Measurements from ENCODE around the gene DOC2A.

DNA sequence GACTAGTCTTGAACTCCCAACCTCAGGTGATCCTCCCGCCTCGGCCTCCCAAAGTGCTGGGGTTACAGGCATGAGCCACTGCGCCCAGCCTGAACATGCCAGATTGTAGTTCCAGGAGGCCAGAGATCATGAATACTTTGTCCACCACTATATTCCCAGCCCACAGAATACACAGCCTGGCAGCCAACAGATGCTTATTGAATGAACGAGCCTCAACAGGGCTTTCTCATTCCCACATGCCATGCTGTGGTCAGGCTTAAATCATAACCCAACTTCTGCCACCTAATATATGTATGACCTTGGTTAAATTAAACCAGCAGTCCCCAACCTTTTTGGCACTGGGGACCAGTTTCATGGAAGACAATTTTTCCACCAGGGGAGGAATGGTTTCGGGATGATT is 52.1 kb downstream of the DOC2A start:
- TF ChIP-seq, protein P1, sequence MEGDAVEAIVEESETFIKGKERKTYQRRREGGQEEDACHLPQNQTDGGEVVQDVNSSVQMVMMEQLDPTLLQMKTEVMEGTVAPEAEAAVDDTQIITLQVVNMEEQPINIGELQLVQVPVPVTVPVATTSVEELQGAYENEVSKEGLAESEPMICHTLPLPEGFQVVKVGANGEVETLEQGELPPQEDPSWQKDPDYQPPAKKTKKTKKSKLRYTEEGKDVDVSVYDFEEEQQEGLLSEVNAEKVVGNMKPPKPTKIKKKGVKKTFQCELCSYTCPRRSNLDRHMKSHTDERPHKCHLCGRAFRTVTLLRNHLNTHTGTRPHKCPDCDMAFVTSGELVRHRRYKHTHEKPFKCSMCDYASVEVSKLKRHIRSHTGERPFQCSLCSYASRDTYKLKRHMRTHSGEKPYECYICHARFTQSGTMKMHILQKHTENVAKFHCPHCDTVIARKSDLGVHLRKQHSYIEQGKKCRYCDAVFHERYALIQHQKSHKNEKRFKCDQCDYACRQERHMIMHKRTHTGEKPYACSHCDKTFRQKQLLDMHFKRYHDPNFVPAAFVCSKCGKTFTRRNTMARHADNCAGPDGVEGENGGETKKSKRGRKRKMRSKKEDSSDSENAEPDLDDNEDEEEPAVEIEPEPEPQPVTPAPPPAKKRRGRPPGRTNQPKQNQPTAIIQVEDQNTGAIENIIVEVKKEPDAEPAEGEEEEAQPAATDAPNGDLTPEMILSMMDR (IDR thresholded peaks at IDR 0.05; ENCODE audit: low read depth, low read length), result no peak
- TF ChIP-seq POLR2A (IDR thresholded peaks at IDR 0.05; ENCODE audit: extremely low read depth, insufficient read length), result no peak
